ENCODE results near the gene FAM184B. TPM values are rescaled to one million over a fixed set of nuclear protein-coding genes. Genes with fewer than 3 reads are reported as not detected.
"Not testable (repeated sequence)": the region's sequence is repeated elsewhere in the genome, so short reads cannot be mapped to it uniquely, and the experiment has no call there.

The FAM184B gene
- total RNA-seq, 4 donors from 2014 or later = not detected

DNA sequence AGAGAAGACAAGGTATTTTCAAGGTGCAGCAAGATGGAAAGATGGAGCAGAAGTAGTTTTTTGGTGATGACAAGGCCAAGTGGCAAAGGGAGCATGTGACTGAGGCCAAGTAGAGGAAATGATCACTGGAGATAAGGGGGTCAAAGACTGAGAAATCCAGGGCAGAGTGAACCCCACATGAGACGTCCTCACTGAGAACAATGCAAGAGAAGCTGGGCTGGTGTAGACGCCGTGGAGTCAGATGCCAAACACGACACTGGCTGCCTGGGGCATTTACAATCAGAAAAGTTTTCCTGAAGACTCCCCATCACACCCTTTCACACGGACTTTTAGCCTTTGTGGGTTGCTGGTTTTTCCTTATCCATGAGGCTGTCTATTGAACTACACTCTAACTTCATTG, 69.3 kb downstream of the FAM184B start:
- TF ChIP-seq, protein P1, sequence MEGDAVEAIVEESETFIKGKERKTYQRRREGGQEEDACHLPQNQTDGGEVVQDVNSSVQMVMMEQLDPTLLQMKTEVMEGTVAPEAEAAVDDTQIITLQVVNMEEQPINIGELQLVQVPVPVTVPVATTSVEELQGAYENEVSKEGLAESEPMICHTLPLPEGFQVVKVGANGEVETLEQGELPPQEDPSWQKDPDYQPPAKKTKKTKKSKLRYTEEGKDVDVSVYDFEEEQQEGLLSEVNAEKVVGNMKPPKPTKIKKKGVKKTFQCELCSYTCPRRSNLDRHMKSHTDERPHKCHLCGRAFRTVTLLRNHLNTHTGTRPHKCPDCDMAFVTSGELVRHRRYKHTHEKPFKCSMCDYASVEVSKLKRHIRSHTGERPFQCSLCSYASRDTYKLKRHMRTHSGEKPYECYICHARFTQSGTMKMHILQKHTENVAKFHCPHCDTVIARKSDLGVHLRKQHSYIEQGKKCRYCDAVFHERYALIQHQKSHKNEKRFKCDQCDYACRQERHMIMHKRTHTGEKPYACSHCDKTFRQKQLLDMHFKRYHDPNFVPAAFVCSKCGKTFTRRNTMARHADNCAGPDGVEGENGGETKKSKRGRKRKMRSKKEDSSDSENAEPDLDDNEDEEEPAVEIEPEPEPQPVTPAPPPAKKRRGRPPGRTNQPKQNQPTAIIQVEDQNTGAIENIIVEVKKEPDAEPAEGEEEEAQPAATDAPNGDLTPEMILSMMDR (IDR thresholded peaks at IDR 0.05) = no peak
- H3K27me3 ChIP-seq = no peaks in the 10 kb centered on the region
- H3K4me3 ChIP-seq = no peak overlapping the region
- 72 to 74% methylated on average over 5 of the region's 5 CpGs for WGBS, 2 donors
- no peak for DNase-seq (ENCODE audit: low spot score in 2 of 2)
- no peaks in the 10 kb centered on the region for H3K36me3 ChIP-seq
- no peaks in the 10 kb centered on the region for H3K4me1 ChIP-seq
- H3K27ac ChIP-seq = no peak overlapping the region
- no peaks in the 10 kb centered on the region for H3K9me3 ChIP-seq

DNA sequence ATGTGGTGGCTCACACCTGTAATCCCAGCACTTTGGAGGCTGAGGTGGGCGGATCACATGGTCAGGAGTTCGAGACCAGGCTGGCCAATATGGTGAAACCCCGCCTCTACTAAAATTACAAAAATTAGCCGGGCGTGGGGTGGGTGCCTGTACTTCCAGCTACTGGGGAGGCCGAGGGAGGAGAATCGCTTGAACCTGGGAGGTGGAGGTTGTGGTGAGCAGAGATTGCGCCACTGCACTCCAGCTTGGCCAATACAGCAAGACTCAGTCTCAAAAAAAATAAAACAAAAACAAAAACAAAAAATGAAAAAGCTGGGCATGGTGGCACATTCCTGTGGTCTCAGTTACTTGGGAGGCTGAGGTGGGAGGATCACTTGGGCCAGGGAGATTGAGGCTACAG, 70.2 kb downstream of the FAM184B start:
- 82 to 96% methylated on average over 8 of the region's 8 CpGs for WGBS, 2 donors

DNA sequence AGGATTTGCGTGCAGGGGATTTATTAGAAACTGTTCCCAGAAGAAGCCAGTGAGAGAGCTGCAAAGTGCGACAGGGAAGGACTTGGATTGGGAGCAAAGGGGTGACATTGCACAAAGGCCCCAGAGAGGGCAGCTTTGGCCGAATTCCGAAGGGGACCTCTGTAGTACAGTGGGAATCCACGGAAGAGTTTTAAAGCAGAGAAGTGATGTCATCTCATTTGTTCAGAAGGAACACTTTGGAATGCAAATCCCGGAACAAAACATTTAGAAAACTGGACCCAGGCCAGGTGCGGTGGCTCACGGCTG, 71.7 kb downstream of the FAM184B start:
- WGBS, 2 donors = 57 to 68% methylated on average over 8 of the region's 8 CpGs
- TF ChIP-seq, protein P1 (IDR thresholded peaks at IDR 0.05) = no peak
- TF ChIP-seq POLR2A (IDR thresholded peaks at IDR 0.05) = no peak
- no peak for TF ChIP-seq EP300 (IDR thresholded peaks at IDR 0.05)
- no peak for DNase-seq (ENCODE audit: low spot score in 2 of 2)
- H3K36me3 ChIP-seq = no peaks in the 10 kb centered on the region
- H3K4me1 ChIP-seq = no peaks in the 10 kb centered on the region
- H3K27ac ChIP-seq = no peak overlapping the region
- no peaks in the 10 kb centered on the region for H3K9me3 ChIP-seq
- H3K27me3 ChIP-seq = no peaks in the 10 kb centered on the region
- no peak overlapping the region for H3K4me3 ChIP-seq

More for the DNA sequence above, 70.2 kb downstream of the FAM184B start:
- H3K4me3 ChIP-seq; H3K27me3 ChIP-seq; H3K9me3 ChIP-seq; H3K4me1 ChIP-seq; H3K36me3 ChIP-seq; DNase-seq (ENCODE audit: low spot score in 2 of 2); H3K27ac ChIP-seq: not testable (repeated sequence)

GRCh38 chr4:17708992-17709762, 72.2 kb downstream of the FAM184B start:
- no peak for DNase-seq (ENCODE audit: low spot score in 2 of 2)
- TF ChIP-seq, protein P1 (IDR thresholded peaks at IDR 0.05) = no peak
- TF ChIP-seq POLR2A (IDR thresholded peaks at IDR 0.05) (no peak), EP300 (IDR thresholded peaks at IDR 0.05) (no peak)
- H3K9me3 ChIP-seq = no peaks in the 10 kb centered on the region
- no peaks in the 10 kb centered on the region for H3K36me3 ChIP-seq
- no peaks in the 10 kb centered on the region for H3K27me3 ChIP-seq
- WGBS, 2 donors = 78 to 79% methylated on average over 36 of the region's 36 CpGs
- no peak overlapping the region for H3K27ac ChIP-seq
- no peaks in the 10 kb centered on the region for H3K4me1 ChIP-seq
- H3K4me3 ChIP-seq = no peak overlapping the region

DNA sequence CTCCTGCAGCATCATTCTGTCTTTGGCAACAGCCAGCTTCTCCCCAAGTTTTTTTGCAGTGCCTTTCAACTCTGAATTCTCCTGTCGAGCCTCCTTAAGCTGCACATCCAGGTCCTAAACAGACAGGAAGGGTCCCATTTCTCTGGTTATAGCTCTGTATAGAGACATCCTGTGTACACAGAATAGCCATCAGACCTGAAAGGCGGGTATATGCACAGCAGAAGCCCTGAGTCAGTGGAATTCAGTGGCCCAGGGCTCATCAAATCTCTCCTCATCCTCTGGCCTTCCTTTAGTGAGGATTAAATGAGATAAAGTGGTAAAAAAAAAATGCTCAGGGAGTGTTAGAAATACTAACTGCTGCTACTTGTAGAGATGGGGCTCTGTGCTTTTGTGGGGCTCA, 73.8 kb downstream of the FAM184B start:
- Histone ChIP-seq H3K27me3 (no peaks in the 10 kb centered on the region), H3K36me3 (no peaks in the 10 kb centered on the region), H3K4me3 (no peak overlapping the region), H3K9me3 (no peaks in the 10 kb centered on the region), H3K4me1 (no peaks in the 10 kb centered on the region), H3K27ac (no peak overlapping the region)
- DNase-seq (ENCODE audit: low spot score in 2 of 2) = no peak
- TF ChIP-seq EP300 (IDR thresholded peaks at IDR 0.05) (no peak), POLR2A (IDR thresholded peaks at IDR 0.05) (no peak)
- TF ChIP-seq, protein P1 (IDR thresholded peaks at IDR 0.05) = no peak
- 74 to 86% methylated on average over 2 of the region's 2 CpGs for WGBS, 2 donors

- no peaks in the 10 kb centered on the region for H3K9me3 ChIP-seq
- H3K27me3 ChIP-seq = no peaks in the 10 kb centered on the region
- no peaks in the 10 kb centered on the region for H3K36me3 ChIP-seq
- TF ChIP-seq POLR2A (IDR thresholded peaks at IDR 0.05) = no peak
- TF ChIP-seq EP300 (IDR thresholded peaks at IDR 0.05) = no peak
- TF ChIP-seq, protein P1 (IDR thresholded peaks at IDR 0.05) = no peak
- H3K27ac ChIP-seq = no peak overlapping the region
- DNase-seq (ENCODE audit: low spot score in 2 of 2) = no peak
- H3K4me3 ChIP-seq = no peak overlapping the region
- WGBS, 2 donors = 39 to 61% methylated on average over 2 of the region's 2 CpGs
- no peaks in the 10 kb centered on the region for H3K4me1 ChIP-seq
These were observed 76.3 kb downstream of the FAM184B start for GRCh38 chr4:17705107-17705506.
